ENCODE results near the gene STING1.
"Not testable (repeated sequence)": the region's sequence is repeated elsewhere in the genome, so short reads cannot be mapped to it uniquely, and the experiment has no call there.

Gene STING1

DNA sequence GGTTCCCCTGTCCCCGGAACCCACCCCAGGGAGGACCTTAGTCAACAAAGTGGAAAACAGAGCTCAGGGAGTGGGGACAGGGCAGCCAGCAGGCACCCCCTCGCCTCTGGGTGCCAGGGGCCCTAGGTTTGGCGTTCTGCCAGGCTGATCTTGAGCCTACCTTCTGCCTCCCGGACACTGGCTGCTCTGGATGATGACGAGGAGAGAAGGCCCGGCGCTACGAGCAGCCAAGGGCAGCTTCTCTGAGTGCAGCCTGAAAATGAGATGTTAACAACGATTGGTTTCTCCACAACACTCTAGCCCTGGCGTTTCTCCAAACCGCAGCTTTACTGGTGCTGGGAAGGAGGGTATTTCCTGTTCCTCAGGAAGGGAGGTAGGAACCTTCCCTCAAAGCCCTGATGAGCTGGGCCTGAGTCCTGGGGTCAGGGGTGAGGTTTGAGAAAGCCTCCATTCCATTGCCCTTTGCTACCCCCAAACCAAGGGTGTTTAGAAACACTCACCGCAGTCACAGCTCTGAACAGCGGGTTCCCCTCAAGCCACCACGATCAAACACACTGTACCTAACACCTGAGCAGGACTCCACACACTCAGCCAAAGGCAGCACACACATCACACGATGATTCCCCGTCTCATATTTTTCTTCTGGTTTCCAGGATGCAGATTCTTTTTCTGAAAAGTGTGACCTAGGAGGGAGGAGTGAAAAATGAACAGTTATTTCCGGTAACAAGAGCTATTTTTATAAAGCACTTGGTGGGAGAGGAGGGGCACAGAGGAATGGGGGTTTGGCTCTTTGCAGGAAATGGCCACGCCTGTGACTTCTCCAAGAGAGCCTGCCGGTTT, at the start of gene STING1:
TSS of gene STING1 (minus strand) at position 709 of the 840 bp plus-strand sequence. CDS start 1,054 bp downstream, outside the sequence.
- peak in 1 of 2 donors; percentile 29 for DNase-seq (ENCODE audit: low read depth in 2 of 2, low spot score in 1 of 2)

DNA sequence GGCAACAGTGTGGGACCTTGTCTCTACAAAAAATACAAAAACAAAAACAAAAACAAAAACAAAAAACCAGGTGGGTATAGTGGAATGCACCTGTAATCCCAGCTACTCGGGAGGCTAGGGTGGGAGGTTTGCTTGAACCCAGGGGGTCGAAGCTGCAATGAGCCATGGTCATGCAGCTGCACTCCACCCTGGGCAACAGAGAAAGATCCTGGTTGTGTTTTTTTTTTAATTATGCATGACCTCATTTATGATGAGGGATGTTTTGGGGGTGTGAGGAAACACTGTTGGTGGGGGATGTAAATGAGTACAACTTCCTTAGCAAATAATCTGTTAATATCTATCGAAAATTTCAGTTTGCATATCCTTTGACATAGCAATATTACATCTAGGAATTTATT, 49.2 kb upstream of the STING1 start:
- DNase-seq (ENCODE audit: low read depth in 2 of 2, low spot score in 1 of 2), result no peak

DNA sequence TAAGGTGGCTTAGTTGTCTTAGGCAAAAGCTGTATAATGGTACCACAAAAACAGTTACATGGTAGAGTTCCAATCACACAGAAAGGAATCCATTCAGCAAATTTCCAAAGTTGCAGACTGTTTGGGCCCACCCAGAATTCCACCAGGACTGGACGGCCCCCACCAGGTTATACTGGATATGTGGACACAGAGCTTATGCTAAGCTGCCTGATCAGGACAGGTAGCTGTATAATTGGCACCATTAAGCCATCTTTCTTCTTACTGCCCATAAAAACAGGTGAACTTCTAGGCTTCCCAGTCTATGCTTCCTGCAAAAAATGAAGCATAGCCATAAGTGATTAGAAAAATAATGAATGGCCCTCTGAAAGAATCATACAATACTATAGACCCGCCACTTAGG, 47.5 kb upstream of the STING1 start:
- not testable (repeated sequence) for DNase-seq (ENCODE audit: low read depth in 2 of 2, low spot score in 1 of 2)

DNA sequence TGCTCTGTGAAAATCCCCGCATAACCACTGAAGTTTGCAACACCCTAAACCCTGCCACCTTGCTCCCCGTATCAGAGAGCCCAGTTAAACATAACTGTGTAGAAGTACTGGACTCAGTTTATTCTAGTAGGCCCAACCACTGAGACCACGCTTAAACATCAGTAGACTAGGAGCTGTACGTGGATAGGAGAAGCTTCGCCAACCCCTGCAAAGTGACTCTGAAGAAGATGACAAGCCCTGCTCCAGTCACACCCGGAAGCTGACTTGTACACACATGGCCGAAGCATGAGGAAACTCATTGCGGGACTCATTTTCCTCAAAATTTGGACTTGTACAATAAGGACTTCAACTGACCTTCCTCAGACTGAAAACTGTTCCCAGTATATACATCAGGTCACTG, 46.1 kb upstream of the STING1 start:
- not testable (repeated sequence) for DNase-seq (ENCODE audit: low read depth in 2 of 2, low spot score in 1 of 2)

DNA sequence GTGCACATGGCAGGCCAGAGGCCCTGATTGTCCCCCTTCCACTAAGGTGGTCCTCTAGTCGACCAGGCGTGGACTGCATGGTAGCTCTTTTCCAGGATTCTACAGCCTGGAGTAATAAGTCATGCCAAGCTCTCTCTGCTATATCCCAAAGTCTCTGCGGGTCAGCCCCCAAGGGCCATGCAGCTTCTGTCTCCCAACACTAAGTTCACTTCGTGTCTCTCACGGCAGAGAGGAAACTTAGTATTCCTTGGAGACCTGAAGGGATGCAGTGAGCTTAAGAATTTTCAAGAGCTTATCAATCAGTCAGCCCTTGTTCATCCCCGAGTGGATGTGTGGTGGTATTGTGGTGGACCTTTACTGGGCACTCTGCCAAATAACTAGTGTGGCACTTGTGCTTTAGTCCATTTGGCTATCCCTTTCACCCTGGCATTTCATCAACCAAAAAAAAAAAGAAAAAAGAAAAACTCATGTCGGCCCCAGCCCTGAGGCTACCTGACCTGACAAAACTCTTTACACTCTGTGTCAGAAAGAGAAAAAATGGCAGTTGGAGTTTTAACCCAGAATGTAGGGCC, 45.4 kb upstream of the STING1 start:
- DNase-seq (ENCODE audit: low read depth in 2 of 2, low spot score in 1 of 2), result not testable (repeated sequence)

DNA sequence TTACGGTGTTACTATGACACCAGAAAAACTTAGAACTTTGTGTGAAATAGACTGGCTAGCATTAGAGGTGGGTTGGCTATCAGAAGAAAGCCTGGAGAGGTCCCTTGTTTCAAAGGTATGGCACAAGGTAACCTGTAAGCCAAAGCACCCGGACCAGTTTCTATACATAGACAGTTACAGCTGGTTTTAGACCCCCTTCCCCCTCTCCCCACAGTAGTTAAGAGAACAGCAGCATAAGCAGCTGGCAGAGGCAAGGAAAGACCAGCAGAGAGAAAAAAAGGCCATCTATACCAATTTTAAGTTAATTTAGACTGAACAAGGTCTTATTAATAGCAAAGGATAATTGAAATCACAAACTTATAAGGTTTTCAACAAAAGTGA, 44.5 kb upstream of the STING1 start:
- DNase-seq (ENCODE audit: low read depth in 2 of 2, low spot score in 1 of 2), result not testable (repeated sequence)

DNA sequence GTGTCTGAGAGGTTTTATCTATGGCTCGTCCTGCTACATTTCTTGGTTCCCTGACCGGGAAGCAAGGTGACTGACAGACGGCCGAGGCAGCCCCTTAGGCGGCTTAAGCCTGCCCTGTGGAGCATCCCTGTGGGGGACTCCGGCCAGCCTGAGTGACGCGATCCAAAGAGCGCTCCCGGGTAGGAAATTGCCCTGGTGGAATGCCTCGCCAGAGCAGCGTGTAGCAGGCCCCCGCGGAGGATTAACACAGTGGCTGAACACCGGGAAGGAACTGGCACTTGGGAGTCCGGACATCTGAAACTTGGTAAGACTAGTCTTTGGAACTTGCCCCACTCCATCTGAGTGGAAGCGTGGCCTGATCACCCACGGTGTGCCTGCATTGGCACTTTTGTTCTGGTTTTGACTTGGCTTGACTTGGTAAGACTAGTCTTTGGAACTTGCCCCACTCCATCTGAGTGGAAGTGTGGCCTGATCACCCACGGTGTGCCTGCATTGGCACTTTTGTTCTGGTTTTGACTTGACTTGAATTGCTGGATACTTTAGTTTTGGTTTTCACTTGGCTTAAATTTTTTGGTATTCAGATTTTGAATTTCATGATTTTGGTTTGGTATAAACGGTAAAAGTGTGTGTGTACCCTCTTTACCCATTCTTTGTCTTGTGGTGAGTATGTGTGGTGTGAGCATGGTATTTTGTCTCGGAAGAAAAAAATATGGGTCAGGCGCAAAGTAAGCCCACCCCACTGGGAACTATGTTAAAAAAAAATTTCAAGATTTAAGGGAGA, 43.9 kb upstream of the STING1 start:
- not testable (repeated sequence) for DNase-seq (ENCODE audit: low read depth in 2 of 2, low spot score in 1 of 2)

DNA sequence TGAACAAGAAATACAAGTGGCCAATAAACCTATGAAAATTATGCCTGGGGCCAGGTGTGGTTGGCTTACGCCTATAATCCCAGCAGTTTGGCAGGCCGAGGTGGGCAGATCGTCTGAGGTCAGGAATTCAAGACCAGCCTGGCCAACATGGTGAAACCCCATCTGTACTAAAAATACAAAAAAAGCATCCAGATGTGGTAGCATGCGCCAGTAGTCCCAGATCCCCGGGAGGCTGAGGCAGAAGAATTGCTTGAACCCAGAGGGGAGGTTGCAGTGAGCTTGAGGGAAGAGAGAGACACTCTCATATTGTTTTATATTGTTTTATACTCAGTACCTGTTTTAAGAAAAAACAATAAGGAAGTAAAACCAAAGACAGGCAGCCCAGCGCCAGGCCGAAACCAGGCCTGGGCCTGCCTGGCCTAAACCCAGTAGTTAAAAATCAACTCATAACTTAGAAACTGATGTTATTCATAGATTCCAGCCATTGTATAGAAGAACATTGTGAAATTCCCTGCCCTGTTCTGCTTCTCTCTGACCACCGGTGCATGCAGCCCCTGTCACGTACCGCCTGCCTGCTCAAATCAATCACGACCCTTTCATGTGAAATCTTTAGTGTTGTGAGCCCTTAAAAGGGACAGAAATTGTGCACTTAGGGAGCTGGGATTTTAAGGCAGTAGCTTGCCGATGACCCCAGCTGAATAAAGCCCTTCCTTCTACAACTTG, 43.2 kb upstream of the STING1 start:
- not testable (repeated sequence) for DNase-seq (ENCODE audit: low read depth in 2 of 2, low spot score in 1 of 2)

DNA sequence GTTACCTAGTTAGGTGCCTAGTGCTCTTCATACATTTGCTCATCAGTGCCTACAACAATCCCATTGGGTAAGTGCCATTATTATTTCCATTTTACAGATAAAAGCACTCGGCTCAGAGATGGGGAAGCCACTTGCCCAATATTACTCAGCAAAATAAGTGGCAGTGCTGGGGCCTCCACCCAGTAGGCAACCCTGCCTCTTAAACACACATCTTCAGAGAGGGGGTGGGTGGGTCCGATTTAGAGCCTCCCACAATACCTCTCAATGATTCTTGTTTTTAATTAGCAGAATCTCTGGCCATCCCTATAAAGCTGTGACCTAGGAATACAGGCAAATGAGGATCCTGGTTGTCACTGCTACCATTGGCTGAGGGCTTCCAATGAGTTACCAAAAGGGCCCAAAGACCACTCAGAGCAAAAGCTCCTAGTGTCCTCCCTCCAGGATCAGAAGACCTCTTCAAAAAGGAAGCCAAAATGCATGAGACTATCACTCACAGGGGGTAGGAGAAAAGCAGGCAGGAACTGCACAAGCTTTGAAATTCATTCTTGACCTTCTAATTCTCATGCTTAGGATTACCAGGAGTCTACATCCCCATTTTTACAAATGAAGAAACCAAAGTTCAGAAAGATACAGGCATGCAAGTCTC, 42.5 kb upstream of the STING1 start:
- no peak for DNase-seq (ENCODE audit: low read depth in 2 of 2, low spot score in 1 of 2)

DNA sequence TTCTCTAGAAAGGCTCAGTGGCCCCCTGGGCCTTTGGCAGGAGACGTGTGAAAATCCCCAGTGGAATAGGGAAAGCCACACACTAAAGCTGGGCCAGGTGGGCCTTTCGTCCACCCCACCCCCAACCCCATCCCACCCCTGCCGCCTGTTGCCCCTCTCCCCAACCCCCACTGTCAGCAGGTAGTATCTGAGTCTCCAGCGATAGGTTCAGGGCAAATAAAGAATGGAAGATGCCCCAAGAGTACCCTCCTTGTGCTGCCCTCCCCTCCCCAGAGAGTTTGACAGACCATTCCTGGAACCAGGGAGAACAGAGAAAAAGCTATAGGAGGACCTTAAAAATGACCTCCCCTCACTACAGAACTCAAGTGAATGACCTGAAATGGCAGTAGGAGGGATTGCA, 41.9 kb upstream of the STING1 start:
- no peak for DNase-seq (ENCODE audit: low read depth in 2 of 2, low spot score in 1 of 2)

DNA sequence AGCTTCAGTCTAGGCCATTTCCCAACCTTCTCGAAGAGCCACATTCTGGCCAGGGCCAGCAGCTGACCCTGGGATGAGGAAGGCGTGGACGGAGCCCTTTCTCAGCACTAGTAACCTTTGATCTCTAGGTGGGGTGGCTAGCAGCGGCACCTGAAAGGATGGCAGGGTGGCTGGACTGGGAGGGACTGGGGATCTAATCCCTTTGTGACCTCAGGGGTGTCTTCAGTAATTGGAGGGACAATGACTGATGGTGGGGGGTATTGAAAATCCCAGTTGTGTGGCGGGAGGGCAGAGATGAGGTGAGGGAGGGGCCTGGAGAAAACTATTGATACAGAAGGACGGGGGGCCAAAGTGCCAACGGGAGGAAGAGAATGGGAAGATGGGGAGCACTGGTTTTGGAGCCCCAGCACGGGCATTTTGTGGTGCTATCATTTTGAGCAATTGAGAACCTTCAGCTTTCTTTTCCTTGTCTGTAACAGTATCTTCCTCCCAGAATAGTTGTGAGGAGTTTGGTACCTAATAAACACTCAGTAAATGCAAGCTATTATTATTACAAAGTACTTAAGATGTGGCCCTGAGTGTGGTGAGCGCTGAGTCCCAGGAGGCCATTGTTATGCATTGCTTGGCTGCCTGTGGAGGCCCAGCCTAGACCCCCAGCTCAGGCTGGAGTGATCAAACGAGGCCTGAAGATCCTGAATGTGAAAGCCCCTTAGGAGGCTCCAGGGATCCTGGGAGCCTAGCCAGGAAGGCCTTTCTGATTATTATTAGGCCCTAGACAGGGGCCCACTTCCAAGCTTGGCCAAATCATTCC, 41.3 kb upstream of the STING1 start:
- DNase-seq (ENCODE audit: low read depth in 2 of 2, low spot score in 1 of 2), result no peak

DNA sequence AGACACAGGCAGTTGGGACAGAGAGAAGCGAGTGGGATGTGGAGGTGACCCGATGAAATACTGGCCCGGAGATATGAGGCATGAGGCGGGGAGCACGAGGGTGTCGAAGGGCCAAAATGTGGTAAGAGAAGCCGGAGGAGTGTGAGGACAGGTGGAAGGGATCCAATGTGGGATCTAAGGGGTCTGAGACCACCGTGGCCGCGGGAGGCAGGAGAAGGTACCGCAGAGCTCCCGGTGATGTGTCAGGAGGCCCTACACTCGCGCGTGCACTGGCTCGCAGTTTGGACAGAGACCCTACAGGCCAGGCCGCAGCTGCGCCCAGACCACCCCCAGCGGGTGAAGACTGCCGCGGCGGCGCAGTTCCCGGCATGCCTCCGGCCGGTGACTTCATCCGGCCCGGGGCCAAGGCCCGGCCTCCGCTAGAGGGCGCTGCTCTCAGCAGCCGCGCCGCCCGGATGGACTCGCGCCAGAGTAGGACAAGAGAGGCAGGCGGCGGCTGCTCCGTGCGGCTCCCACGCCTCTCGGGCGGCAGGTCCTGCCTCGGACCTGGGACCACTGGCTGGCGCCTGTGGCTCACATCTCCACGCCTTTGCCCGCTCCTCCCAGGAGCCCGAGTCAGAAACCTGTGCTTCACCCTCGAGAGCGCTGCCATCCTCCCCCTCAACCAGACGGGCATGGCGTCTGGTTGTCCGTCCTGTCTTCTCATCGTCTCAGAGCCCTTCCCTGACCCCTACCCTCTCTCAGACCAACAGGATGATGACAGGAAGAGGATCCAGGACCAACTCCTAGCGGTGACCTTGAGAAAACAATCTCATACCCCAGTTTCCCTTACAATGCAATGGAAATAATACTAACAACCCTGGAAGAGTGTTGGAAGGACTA, 35.4 kb upstream of the STING1 start:
- DNase-seq (ENCODE audit: low read depth in 2 of 2, low spot score in 1 of 2), result peak; percentile 74 to 77

DNA sequence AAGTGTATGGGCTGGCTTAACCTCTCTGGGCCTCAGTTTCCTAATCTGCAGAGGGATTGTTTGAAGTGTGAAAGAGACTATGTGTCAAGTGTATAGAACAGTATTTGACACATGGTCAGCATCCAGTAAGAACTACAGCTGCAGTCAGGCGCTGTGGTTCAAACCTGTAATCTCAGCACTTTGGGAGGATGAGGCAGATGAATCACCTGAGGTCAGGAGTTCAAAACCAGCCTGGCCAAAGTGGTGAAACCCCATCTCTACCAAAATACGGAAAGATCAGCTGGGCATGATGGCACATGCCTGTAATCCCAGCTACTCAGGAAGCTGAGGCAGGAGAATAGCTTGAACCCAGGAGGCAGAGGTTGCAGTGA, 31.9 kb upstream of the STING1 start:
- no peak for DNase-seq (ENCODE audit: low read depth in 2 of 2, low spot score in 1 of 2)

DNA sequence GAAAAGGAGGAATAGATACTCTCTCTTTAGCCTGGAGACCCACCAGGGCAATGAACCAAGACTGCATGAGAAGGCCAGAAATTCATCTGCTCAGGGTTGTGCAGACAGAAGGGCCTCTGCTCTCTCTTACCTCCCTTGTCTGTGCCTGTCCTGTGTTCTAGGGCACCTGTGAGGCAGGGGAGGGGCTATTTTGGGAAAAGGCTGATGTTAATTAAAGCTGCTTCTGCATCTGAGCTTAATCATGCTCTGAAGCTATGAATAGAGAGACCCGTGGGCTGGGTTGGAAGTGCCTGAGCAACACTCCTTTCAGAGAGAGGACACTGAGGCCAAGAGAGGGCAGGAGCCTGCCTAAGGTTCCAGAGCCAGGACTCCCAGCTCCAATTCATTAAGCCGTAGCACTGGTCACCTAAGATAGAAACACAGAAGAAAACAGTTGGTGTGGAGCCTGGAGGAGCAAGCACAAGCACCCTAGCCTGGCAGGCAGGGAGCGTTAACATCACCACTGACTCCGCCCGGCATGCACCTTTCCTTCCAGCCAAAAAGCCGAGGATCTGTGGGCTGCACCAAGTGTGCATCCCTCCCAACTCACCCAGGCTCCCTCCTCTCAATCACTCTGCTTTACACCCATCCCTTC, 31.4 kb upstream of the STING1 start:
- DNase-seq (ENCODE audit: low read depth in 2 of 2, low spot score in 1 of 2), result no peak

DNA sequence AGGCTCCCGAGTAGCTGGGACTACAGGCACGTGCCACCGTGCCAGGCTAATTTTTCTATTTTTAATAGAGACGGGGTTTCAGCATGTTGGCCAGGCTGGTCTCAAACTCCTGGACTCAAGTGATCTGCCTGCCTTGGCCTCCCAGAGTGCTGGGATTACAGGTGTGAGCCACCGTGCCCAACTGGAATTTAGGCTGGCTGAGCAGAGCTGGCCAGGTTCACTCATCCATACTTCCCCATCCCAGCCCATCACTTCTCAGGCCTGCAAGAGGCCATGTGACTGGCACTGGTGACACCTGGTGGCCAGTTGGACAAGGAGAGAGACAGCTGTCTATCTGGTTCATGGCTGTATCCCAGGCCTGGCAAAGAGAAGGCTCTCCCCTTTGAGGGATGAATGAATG, 30.9 kb upstream of the STING1 start:
- peak; percentile 56 to 68 for DNase-seq (ENCODE audit: low read depth in 2 of 2, low spot score in 1 of 2)

DNA sequence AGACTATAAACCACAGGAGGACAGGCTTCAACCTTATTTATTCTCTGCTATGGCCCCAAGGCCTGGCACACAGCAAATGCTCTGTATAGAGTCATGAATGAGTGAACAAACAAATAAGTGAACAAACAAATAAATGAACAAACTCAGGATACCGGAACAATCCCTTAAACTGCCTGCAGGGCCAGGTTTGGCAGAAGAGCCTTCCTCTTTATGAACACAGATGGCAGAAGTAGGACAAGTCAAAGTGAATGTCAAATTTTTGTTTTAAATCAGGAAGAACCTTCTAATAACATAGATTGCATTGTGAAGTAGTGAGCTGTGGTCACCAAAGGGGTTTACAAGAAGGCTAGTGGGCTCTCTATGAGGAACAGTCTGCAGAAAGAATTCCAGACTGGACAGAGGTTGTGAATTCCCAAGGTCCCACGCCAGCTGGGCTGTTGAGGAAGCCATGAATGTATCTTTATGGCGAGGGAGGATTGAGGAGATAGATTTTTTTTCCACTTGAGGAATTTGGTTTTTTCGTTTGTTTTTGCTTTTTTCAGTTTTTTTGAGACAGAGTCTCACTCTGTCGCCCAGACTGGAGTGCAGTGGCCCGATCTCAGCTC, 30.3 kb upstream of the STING1 start:
- DNase-seq (ENCODE audit: low read depth in 2 of 2, low spot score in 1 of 2), result no peak

DNA sequence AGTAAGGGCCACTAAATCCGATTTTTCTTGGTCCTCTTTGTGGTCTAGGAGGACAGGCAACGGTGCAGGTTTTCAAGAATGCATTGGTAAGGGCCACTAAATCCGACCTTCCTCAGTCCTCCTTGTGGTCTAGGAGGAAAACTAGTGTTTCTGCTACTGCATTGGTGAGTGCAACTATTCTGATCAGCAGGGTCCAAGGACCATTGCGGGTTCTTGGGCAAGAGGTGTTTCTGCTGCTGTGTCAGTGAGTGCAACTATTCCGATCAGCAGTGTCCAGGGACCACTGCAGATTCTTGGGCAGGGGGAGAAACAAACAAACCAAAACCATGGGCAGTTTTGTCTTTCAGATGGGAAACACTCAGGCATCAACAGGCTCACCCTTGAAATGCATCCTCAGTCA, 22.2 kb upstream of the STING1 start:
- not testable (repeated sequence) for DNase-seq (ENCODE audit: low read depth in 2 of 2, low spot score in 1 of 2)

DNA sequence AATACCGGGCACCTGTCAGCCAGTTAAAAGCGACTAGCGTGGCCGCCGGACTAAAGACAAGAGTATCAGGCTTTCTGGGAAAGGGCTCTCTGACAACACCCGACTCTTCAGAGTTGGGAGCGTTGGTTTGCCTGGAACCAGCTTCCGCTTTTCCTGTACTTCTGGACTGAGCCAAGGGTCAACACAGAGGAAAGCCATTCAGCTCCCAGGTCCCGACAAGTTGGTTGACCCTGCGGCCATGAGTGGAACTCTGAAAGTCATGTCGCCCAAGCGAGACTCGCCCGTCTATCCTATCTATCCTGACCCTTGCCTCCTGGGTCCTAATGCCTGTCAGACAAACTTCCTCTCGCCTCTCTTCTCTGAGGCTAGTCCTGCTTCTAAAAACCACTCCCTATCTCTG, 21.3 kb upstream of the STING1 start:
- DNase-seq (ENCODE audit: low read depth in 2 of 2, low spot score in 1 of 2), result not testable (repeated sequence)
